B cell (primary cell): ENCODE measurements around the gene RALGAPA2. TPM values are rescaled to one million over a fixed set of nuclear protein-coding genes. Genes with fewer than 3 reads are reported as not detected.

Source experiments
- ATAC-seq: fragments of 200-7000 bp; cut with Tn5 transposase; one replicate; pipeline ENCODE4 v1.10.0; 2021; ENCODE audit warnings: low read depth, mild to moderate bottlenecking, moderate number of reproducible peaks, moderate library complexity
- CTCF ChIA-PET: fragments of 350-600 bp; sonication (Branson Sonifier 250); formaldehyde crosslinking; loops from one replicate; lab custom pipeline; 2021; ENCODE audit warnings: antibody characterized with exemption, inconsistent platforms; lab: Charles Lee
- POLR2A ChIA-PET: fragments of 350-600 bp; sonication (Branson Sonifier 250); formaldehyde crosslinking; loops from one replicate; lab custom pipeline; 2021; ENCODE audit warnings: antibody characterized with exemption; lab: Charles Lee
- DNase-seq: peaks from one replicate; pipeline ENCODE4 v3.0.0; 2013
- H2AFZ ChIP-seq: 2 replicates; pipeline ENCODE4 v1.6.1; 2012; ENCODE audit warnings: mild to moderate bottlenecking, low read depth, low read length; ENCODE audit not compliant: insufficient read depth, poor library complexity, severe bottlenecking
- H3K27ac ChIP-seq, 2 donors: 1 replicate in 1 of 2; 2 replicates in 1 of 2; pipeline ENCODE4 v1.5.1; 2012 to 2013; ENCODE audit warnings: low read length in 2 of 2, mild to moderate bottlenecking in 2 of 2, moderate library complexity in 1 of 2
- H3K27me3 ChIP-seq, 4 experiments: fragments of 200-600 bp in 1 of 4; sonication (generic) in 1 of 4; replicated peaks in 1 of 4; 1 replicate in 2 of 4; 2 replicates in 2 of 4; pipeline versions ENCODE4 v1.6.1 to v1.7.0; 2013 to 2016; ENCODE audit warnings: low read length in 3 of 4, mild to moderate bottlenecking in 2 of 4, mixed read lengths in 1 of 4, moderate library complexity in 1 of 4; ENCODE audit not compliant: insufficient read depth in 4 of 4, control insufficient read depth in 3 of 4; ENCODE audit errors: control extremely low read depth in 1 of 4
- H3K36me3 ChIP-seq, 2 experiments: replicated peaks in 1 of 2; 1 replicate in 1 of 2; 2 replicates in 1 of 2; pipeline versions ENCODE4 v1.6.1 to v1.7.1; 2013; ENCODE audit warnings: low read length in 1 of 2; ENCODE audit not compliant: insufficient read depth in 2 of 2, control insufficient read depth in 1 of 2; ENCODE audit errors: control extremely low read depth in 1 of 2, extremely low read depth in 1 of 2
- H3K4me1 ChIP-seq, 2 donors: fragments of 200-600 bp in 1 of 2; sonication (generic) in 1 of 2; 1 replicate in 1 of 2; 2 replicates in 1 of 2; pipeline versions ENCODE4 v1.5.1 to v1.6.1; 2013 to 2017; ENCODE audit warnings: low read length in 2 of 2; ENCODE audit not compliant: control insufficient read depth in 2 of 2, insufficient read depth in 2 of 2
- H3K4me2 ChIP-seq: replicated peaks from 2 replicates; pipeline ENCODE3; 2012; ENCODE audit warnings: mild to moderate bottlenecking, low read depth, low read length; ENCODE audit not compliant: poor library complexity, severe bottlenecking
- H3K4me3 ChIP-seq, 5 experiments: fragments of 200-600 bp in 1 of 5; sonication (generic) in 1 of 5; 1 replicate in 3 of 5; 2 replicates in 2 of 5; pipeline versions ENCODE4 v1.5.1 to v1.7.0; 2011 to 2016; ENCODE audit warnings: low read length in 4 of 5, mild to moderate bottlenecking in 4 of 5, low read depth in 2 of 5, control low read depth in 1 of 5, moderate library complexity in 1 of 5; ENCODE audit not compliant: insufficient read depth in 1 of 5; ENCODE audit errors: control extremely low read depth in 1 of 5, extremely low read depth in 1 of 5
- H3K79me2 ChIP-seq: fragments of 200-600 bp; sonication (generic); one replicate; pipeline ENCODE4 v1.6.0; 2016; ENCODE audit warnings: low read length; ENCODE audit not compliant: control insufficient read depth, insufficient read depth
- H3K9ac ChIP-seq: fragments of 200-600 bp; sonication (generic); 2 replicates; pipeline ENCODE4 v1.6.1; 2017; ENCODE audit warnings: mild to moderate bottlenecking, low read length, moderate library complexity
- H3K9me3 ChIP-seq, 3 donors: one replicate each; pipeline versions ENCODE4 v1.6.1 to v1.7.1; 2013; ENCODE audit warnings: low read length in 2 of 3; ENCODE audit not compliant: control insufficient read depth in 2 of 3, insufficient read depth in 1 of 3; ENCODE audit errors: control extremely low read depth in 1 of 3
- H4K20me1 ChIP-seq: 2 replicates; pipeline ENCODE4 v1.6.0; 2012; ENCODE audit warnings: mild to moderate bottlenecking, low read length; ENCODE audit not compliant: insufficient read depth, control insufficient read depth, poor library complexity, severe bottlenecking
- H3K27ac Mint-ChIP-seq: one replicate; pipeline ENCODE4 v1.8.0; 2021; ENCODE audit warnings: mixed read lengths
- H3K27me3 Mint-ChIP-seq: one replicate; pipeline ENCODE4 v1.8.0; 2021; ENCODE audit warnings: mixed read lengths
- H3K4me1 Mint-ChIP-seq: one replicate; pipeline ENCODE4 v1.8.0; 2021; ENCODE audit warnings: mixed read lengths
- H3K4me3 Mint-ChIP-seq: one replicate; pipeline ENCODE4 v1.8.0; 2021; ENCODE audit warnings: mixed read lengths
- H3K9me3 Mint-ChIP-seq: one replicate; pipeline ENCODE4 v1.8.0; 2022; ENCODE audit warnings: mixed read lengths; ENCODE audit not compliant: insufficient read depth
- CTCF ChIP-seq: fragments of 200-600 bp; IDR thresholded peaks from one replicate; pipeline ENCODE4 v1.8.0; 2022; ENCODE audit warnings: antibody characterized with exemption, mild to moderate bottlenecking
- EZH2 ChIP-seq: IDR thresholded peaks from 2 replicates; pipeline ENCODE4 v1.6.1; 2012; ENCODE audit warnings: borderline replicate concordance, low read depth, mild to moderate bottlenecking, moderate library complexity, low read length; ENCODE audit not compliant: insufficient read depth, poor library complexity, severe bottlenecking
- WGBS: methylation state at CpG from one replicate; pipeline ENCODE4 v1.1.5; 2013; ENCODE audit warnings: missing lambda C conversion rate; ENCODE audit not compliant: insufficient coverage; 5-methylcytosine and 5-hydroxymethylcytosine counted together
- intact Hi-C: fragments of 100-400 bp; cut with micrococcal nuclease; formaldehyde crosslinking; loops from one replicate; pipeline ENCODE4 v1.10.0; 2022
- polyA plus RNA-seq: library from polyadenylated mRNA; depleted of rRNA; stranded (reverse); fragments of >200 nt; gene quantifications from 2 replicates; pipeline ENCODE4 v1.2.3, GENCODE V29; 2012
- total RNA-seq, 2 donors: library from RNA; stranded (reverse); fragments of 120-200 nt in 1 of 2; gene quantifications; 1 replicate in 1 of 2; 2 replicates in 1 of 2; pipeline versions ENCODE4 v1.2.3 to v1.2.4, GENCODE V29; 2013 to 2022

The RALGAPA2 gene
- total and polyA plus RNA-seq, 2 donors (not counting 1 experiment from before 2014, with no cell fraction given), result 6.4 to 33.1 TPM

- Mint-ChIP-seq H3K27me3 (no peaks in the 10 kb centered on the region), H3K4me3 (no peak overlapping the region), H3K9me3 (no peaks in the 10 kb centered on the region), H3K27ac (no peak overlapping the region), H3K4me1 (peaks cover 11% of the 10 kb centered on the region)
- Histone ChIP-seq H3K36me3 (peaks cover 5 to 7% of the 10 kb centered on the region in 2 experiments), H3K4me3 (no peak overlapping the region), H3K27ac (no peak overlapping the region), H4K20me1 (no peaks in the 10 kb centered on the region), H3K79me2 (no peaks in the 10 kb centered on the region), H3K9ac (no peak overlapping the region), H2AFZ (no peak overlapping the region), H3K9me3 (no peaks in the 10 kb centered on the region), H3K27me3 (no peaks in the 10 kb centered on the region), H3K4me1 (peaks cover 4 to 7% of the 10 kb centered on the region in 2 donors), H3K4me2 (no peak overlapping the region)
- no CpG with 5 or more reads among the region's 1 CpG for WGBS
- ATAC-seq (no peak), DNase-seq (no peak)
- intact Hi-C loops, result no loop called here
- no peak for TF ChIP-seq EZH2
- no peak for TF ChIP-seq CTCF
- POLR2A ChIA-PET, result no interaction called here
- CTCF ChIA-PET, result interaction anchor here (0.5 kb wide), 1 partner anchor 17 kb away, joined by 3 read pairs; no protein-coding TSS in a partner anchor
These were observed 162.7 kb downstream of the RALGAPA2 start for GRCh38 chr20:20549704-20550103.

- H4K20me1 ChIP-seq, result no peaks in the 10 kb centered on the region
- H3K79me2 ChIP-seq, result no peaks in the 10 kb centered on the region
- H3K4me3 Mint-ChIP-seq, result no peak overlapping the region
- peaks cover 4 to 7% of the 10 kb centered on the region in 2 donors for H3K4me1 ChIP-seq
- H3K4me3 ChIP-seq, result no peak overlapping the region
- no peak for TF ChIP-seq EZH2
- TF ChIP-seq CTCF, result no peak
- H3K27me3 Mint-ChIP-seq, result no peaks in the 10 kb centered on the region
- no peak overlapping the region for H2AFZ ChIP-seq
- WGBS, result no CpG with 5 or more reads among the region's 6 CpGs
- ATAC-seq, result no peak
- POLR2A ChIA-PET, result no interaction called here
- intact Hi-C loops, result no loop called here
- H3K9ac ChIP-seq, result no peak overlapping the region
- H3K9me3 Mint-ChIP-seq, result no peaks in the 10 kb centered on the region
- DNase-seq, result no peak
- H3K27ac Mint-ChIP-seq, result no peak overlapping the region
- no peak overlapping the region for H3K27ac ChIP-seq
- peaks cover 11% of the 10 kb centered on the region for H3K4me1 Mint-ChIP-seq
- CTCF ChIA-PET, result no interaction called here
- no peak overlapping the region for H3K4me2 ChIP-seq
- H3K36me3 ChIP-seq, result peaks cover 5 to 7% of the 10 kb centered on the region in 2 experiments
- no peaks in the 10 kb centered on the region for H3K9me3 ChIP-seq
- H3K27me3 ChIP-seq, result no peaks in the 10 kb centered on the region
These were observed 163.2 kb downstream of the RALGAPA2 start for GRCh38 chr20:20549267-20549612.
